ENCODE measurements around the gene ADARB2. TPM values are rescaled to one million over a fixed set of nuclear protein-coding genes. Genes with fewer than 3 reads are reported as not detected.

ADARB2 gene
- total RNA-seq, 1 donor from 2014 or later, result 38.7 TPM

- no peak for DNase-seq (ENCODE audit: extremely low spot score, unreplicated experiment)
- Mint-ChIP-seq H3K27ac (ENCODE audit: unreplicated experiment) (no peak overlapping the region), H3K27me3 (ENCODE audit: unreplicated experiment) (peaks cover 13% of the 10 kb centered on the region), H3K9me3 (ENCODE audit: unreplicated experiment) (no peaks in the 10 kb centered on the region), H3K36me3 (ENCODE audit: unreplicated experiment) (no peaks in the 10 kb centered on the region), H3K4me1 (ENCODE audit: unreplicated experiment) (peaks cover 3% of the 10 kb centered on the region), H3K4me3 (ENCODE audit: unreplicated experiment) (no peak overlapping the region)
- TF ChIP-seq CTCF (IDR thresholded peaks at IDR 0.05), result no peak
These were observed 164.6 kb downstream of the ADARB2 start for GRCh38 chr10:1572519-1573333.

GRCh38 chr10:1571587-1572237, 165.6 kb downstream of the ADARB2 start:
- H3K27me3 Mint-ChIP-seq (ENCODE audit: unreplicated experiment), result peaks cover 13% of the 10 kb centered on the region
- H3K4me1 Mint-ChIP-seq (ENCODE audit: unreplicated experiment), result peaks cover 3% of the 10 kb centered on the region
- no peak overlapping the region for H3K27ac Mint-ChIP-seq (ENCODE audit: unreplicated experiment)
- H3K36me3 Mint-ChIP-seq (ENCODE audit: unreplicated experiment), result no peaks in the 10 kb centered on the region
- no peak overlapping the region for H3K4me3 Mint-ChIP-seq (ENCODE audit: unreplicated experiment)
- no peak for DNase-seq (ENCODE audit: extremely low spot score, unreplicated experiment)
- no peaks in the 10 kb centered on the region for H3K9me3 Mint-ChIP-seq (ENCODE audit: unreplicated experiment)
- no peak for TF ChIP-seq CTCF (IDR thresholded peaks at IDR 0.05)

GRCh38 chr10:1570416-1571051, 166.8 kb downstream of the ADARB2 start:
- no peak for TF ChIP-seq CTCF (IDR thresholded peaks at IDR 0.05)
- no peaks in the 10 kb centered on the region for H3K9me3 Mint-ChIP-seq (ENCODE audit: unreplicated experiment)
- no peak overlapping the region for H3K27ac Mint-ChIP-seq (ENCODE audit: unreplicated experiment)
- peaks cover 3% of the 10 kb centered on the region for H3K4me1 Mint-ChIP-seq (ENCODE audit: unreplicated experiment)
- peaks cover 19% of the 10 kb centered on the region for H3K27me3 Mint-ChIP-seq (ENCODE audit: unreplicated experiment)
- no peak for DNase-seq (ENCODE audit: extremely low spot score, unreplicated experiment)
- no peak overlapping the region for H3K4me3 Mint-ChIP-seq (ENCODE audit: unreplicated experiment)
- H3K36me3 Mint-ChIP-seq (ENCODE audit: unreplicated experiment), result no peaks in the 10 kb centered on the region

- H3K27me3 Mint-ChIP-seq (ENCODE audit: unreplicated experiment), result peaks cover 23% of the 10 kb centered on the region
- H3K27ac Mint-ChIP-seq (ENCODE audit: unreplicated experiment), result no peak overlapping the region
- no peak for DNase-seq (ENCODE audit: extremely low spot score, unreplicated experiment)
- TF ChIP-seq CTCF (IDR thresholded peaks at IDR 0.05), result no peak
- peaks cover 3% of the 10 kb centered on the region for H3K36me3 Mint-ChIP-seq (ENCODE audit: unreplicated experiment)
- peaks cover 3% of the 10 kb centered on the region for H3K4me1 Mint-ChIP-seq (ENCODE audit: unreplicated experiment)
- H3K9me3 Mint-ChIP-seq (ENCODE audit: unreplicated experiment), result no peaks in the 10 kb centered on the region
- no peak overlapping the region for H3K4me3 Mint-ChIP-seq (ENCODE audit: unreplicated experiment)
These were observed 168.1 kb downstream of the ADARB2 start for GRCh38 chr10:1569208-1569607.
